ENCODE data around the gene PDZD2.

- TF ChIP-seq POLR2A (IDR thresholded peaks at IDR 0.05) = no peak
- no peak for TF ChIP-seq CTCF (IDR thresholded peaks at IDR 0.05 in 4 of 5, conservative IDR thresholded peaks at IDR 0.05 in 1 of 5)
Observed at GRCh38 chr5:32002755-32003154, 363.8 kb downstream of the PDZD2 start.

Measured in gastrocnemius medialis (tissue), 4 donors.